Measurements from ENCODE around the gene NBEAL2.
"Not testable (repeated sequence)": the region's sequence is repeated elsewhere in the genome, so short reads cannot be mapped to it uniquely, and the experiment has no call there.

The NBEAL2 gene

GRCh38 chr3:46960835-46961234 is 18.6 kb upstream of the NBEAL2 start:
- DNase-seq (ENCODE audit: insufficient read length, low spot score) (no peak), FAIRE-seq (no peak)
- TF ChIP-seq POLR2AphosphoS5 (IDR thresholded peaks at IDR 0.05; ENCODE audit: low read depth, low read length) (no peak), TAF1 (IDR thresholded peaks at IDR 0.05; ENCODE audit: low read depth, low read length) (no peak), POU2F2 (IDR thresholded peaks at IDR 0.05; ENCODE audit: low read depth, low read length) (no peak), POLR2A (IDR thresholded peaks at IDR 0.05; ENCODE audit: low read depth, low read length) (no peak), PAX5 (IDR thresholded peaks at IDR 0.05; ENCODE audit: insufficient read depth, low read length, severe bottlenecking) (no peak)

DNA sequence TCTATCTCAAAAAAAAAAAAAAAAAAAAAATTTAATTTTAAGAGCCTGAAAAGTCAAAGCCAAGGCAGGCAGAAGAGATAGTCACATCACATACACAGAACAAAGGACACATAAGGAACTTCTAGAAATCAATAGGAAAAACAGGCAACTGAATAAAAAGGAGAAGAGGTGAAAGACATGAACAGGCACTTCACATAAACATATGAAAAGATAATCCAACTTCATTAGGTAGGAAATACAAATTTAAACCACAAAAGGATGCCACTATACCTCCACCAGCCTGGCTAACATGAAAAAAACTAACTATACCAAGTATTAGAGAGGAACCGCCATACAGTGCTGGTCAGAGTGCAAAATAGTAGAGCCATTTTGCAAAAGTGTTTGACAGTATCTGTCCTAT is 17.0 kb upstream of the NBEAL2 start:
- no peak for DNase-seq (ENCODE audit: insufficient read length, low spot score)
- TF ChIP-seq PAX5 (IDR thresholded peaks at IDR 0.05; ENCODE audit: insufficient read depth, low read length, severe bottlenecking) = no peak
- no peak for TF ChIP-seq POLR2A (IDR thresholded peaks at IDR 0.05; ENCODE audit: low read depth, low read length)
- no peak for TF ChIP-seq TAF1 (IDR thresholded peaks at IDR 0.05; ENCODE audit: low read depth, low read length)
- no peak for TF ChIP-seq POU2F2 (IDR thresholded peaks at IDR 0.05; ENCODE audit: low read depth, low read length)
- no peak for TF ChIP-seq POLR2AphosphoS5 (IDR thresholded peaks at IDR 0.05; ENCODE audit: low read depth, low read length)
- no peak for TF ChIP-seq SPI1 (IDR thresholded peaks at IDR 0.05; ENCODE audit: low read depth, low read length)
- FAIRE-seq = no peak

DNA sequence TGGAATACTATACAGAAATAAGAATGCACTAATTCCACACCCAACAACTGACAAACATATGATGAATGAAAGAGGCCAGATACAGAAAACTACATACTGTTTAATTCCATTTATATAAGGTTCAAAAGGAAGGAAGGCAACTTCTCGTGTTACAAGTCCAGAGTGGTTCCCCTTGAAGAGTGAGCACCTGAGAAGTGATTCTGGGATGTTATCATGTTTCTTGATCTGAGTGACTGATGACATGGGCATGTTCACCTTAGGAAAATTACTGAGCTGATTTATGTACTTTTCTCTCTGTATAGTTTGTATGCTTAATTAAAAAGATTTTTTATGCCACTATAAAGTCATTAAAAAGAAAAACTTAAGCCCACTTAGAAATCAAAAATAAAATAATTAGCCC is 16.5 kb upstream of the NBEAL2 start:
- DNase-seq (ENCODE audit: insufficient read length, low spot score) (no peak), FAIRE-seq (no peak)
- no peak for TF ChIP-seq POLR2AphosphoS5 (IDR thresholded peaks at IDR 0.05; ENCODE audit: low read depth, low read length)

DNA sequence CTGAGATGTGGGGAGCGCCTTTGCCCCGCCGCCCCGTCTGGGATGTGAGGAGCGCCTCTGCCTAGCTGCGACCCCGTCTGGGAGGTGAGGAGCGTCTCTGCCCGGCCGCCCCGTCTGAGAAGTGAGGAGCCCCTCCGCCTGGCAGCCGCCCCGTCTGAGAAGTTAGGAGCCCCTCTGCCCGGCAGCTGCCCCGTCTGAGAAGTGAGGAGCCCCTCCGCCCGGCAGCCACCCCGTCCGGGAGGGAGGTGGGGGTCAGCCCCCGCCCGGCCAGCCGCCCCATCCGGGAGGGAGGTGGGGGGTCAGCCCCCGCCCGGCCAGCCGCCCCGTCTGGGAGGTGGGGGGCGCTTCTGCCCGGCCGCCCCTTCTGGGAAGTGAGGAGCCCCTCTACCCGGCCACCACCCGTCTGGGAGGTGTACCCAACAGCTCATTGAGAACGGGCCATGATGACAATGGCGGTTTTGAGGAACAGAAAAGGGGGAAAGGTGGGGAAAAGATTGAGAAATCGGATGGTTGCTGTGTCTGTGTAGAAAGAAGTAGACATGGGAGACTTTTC is 15.4 kb upstream of the NBEAL2 start:
- not testable (repeated sequence) for DNase-seq (ENCODE audit: insufficient read length, low spot score); FAIRE-seq

DNA sequence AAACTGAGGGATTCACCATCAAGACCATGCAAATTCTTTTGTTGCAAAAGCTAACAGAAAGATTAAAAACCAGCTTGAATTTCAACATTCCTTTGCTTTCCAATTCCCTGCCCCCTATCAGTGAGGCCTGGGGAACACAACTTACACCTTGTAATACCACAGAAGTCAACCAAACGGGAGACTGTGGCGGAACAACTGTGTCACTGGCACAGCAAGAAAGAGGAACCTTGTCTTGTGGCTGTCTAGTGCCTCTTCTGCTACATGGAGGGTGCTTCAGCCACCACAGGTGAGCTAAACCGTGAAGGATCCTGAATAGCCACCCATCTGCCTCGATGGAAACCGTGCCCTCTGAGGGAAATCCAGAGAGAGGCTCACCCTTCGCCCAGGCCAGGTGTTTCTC is 14.3 kb upstream of the NBEAL2 start:
- peak; percentile 89 for FAIRE-seq
- DNase-seq (ENCODE audit: insufficient read length, low spot score) = no peak
- TF ChIP-seq POLR2A (IDR thresholded peaks at IDR 0.05; ENCODE audit: low read depth, low read length) = no peak
- TF ChIP-seq POLR2AphosphoS5 (IDR thresholded peaks at IDR 0.05; ENCODE audit: low read depth, low read length) = no peak

DNA sequence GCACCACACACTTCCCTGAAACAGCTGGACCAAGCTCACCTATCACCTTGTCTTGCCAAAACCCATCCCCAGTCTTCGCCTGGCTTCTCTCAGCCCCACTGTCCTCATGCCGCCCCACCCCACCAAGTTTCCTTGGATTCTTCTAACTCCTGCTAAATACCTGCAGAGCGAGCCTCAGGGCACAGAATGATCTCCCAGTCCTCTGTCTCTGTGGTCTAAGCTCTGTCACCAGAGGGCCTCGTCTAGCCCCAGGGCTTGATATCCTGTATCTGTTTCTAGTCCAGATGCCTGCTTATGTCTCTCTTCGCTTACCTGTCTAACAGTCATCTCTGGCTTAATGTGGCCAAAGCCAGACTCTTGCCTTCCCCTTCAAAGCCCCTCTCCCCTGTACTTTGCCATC is 12.7 kb upstream of the NBEAL2 start:
- TF ChIP-seq TAF1 (IDR thresholded peaks at IDR 0.05; ENCODE audit: low read depth, low read length) (no peak), POLR2AphosphoS5 (IDR thresholded peaks at IDR 0.05; ENCODE audit: low read depth, low read length) (no peak), POU2F2 (IDR thresholded peaks at IDR 0.05; ENCODE audit: low read depth, low read length) (no peak), PAX5 (IDR thresholded peaks at IDR 0.05; ENCODE audit: insufficient read depth, low read length, severe bottlenecking) (no peak)
- DNase-seq (ENCODE audit: insufficient read length, low spot score) = no peak
- FAIRE-seq = peak; percentile 33

DNA sequence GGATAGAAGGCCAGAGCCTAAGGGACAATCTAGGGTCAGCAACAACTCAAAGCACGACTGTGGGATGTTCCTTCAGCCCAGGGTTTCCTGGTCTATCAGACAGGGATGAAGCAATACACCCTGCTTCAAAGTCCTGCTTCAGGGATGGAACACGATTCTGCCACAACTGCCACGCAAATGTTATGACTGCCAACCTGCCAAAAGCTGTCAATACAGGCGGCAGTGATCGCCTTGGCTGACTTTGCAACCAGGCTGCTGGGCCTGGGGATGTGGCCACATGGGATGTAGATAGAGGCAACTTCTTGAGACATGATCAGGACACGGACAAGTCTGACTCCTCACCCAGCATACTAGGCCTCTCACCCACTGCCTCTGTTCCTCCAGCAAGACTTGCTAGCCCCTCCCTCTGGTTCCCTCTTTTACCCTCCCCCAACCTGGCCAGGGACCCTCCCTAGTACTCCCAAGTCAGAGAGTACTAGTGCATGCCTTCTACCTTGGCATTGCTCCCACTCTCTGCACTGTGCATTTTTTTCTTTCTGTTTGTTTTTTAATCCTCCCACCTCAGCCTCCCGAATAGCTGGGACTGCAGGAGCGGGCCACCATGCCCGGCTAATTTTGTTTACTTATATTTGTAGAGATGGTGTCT is 10.6 kb upstream of the NBEAL2 start:
- TF ChIP-seq POLR2A (IDR thresholded peaks at IDR 0.05; ENCODE audit: low read depth, low read length) = no peak
- TF ChIP-seq SPI1 (IDR thresholded peaks at IDR 0.05; ENCODE audit: low read depth, low read length) = no peak
- TF ChIP-seq TAF1 (IDR thresholded peaks at IDR 0.05; ENCODE audit: low read depth, low read length) = no peak
- TF ChIP-seq POU2F2 (IDR thresholded peaks at IDR 0.05; ENCODE audit: low read depth, low read length) = no peak
- no peak for TF ChIP-seq PAX5 (IDR thresholded peaks at IDR 0.05; ENCODE audit: insufficient read depth, low read length, severe bottlenecking)
- no peak for TF ChIP-seq POLR2AphosphoS5 (IDR thresholded peaks at IDR 0.05; ENCODE audit: low read depth, low read length)
- FAIRE-seq = peak; percentile 55
- no peak for DNase-seq (ENCODE audit: insufficient read length, low spot score)

DNA sequence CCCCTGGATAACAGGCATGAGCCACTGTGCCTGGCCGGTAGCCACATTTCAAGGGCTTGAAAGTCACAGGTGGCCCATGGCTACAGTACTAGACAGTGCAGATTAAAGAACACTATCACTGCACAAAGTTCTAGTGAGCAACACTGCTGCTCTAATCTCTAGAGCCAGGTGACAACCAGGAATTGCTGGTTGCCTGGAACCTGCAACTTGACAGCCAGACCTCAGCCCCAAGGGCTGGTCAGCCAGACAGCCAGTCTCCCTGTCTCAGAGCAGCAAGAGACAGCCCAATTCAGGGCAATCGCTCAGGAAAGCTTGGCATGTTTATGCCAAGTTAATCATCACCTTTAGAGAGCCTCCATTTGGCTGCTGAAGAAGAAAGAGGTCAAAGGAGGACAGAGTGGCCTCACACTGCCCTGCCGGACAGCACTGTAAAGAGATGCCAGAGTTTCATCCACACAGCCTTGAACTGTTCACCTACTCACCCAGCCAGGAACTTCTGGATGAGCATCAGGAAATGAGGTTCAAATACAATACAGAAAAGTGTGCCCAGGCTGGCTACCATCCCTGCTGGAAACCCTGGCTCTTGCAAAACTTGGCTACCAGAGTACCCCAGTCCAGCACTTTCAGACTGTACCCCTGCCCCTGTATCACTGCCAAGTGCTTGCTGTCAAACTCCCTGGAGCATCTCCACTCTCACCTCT is 8.9 kb upstream of the NBEAL2 start:
- no peak for TF ChIP-seq SPI1 (IDR thresholded peaks at IDR 0.05; ENCODE audit: low read depth, low read length)
- TF ChIP-seq POU2F2 (IDR thresholded peaks at IDR 0.05; ENCODE audit: low read depth, low read length) = no peak
- TF ChIP-seq POLR2A (IDR thresholded peaks at IDR 0.05; ENCODE audit: low read depth, low read length) = no peak
- no peak for FAIRE-seq
- no peak for DNase-seq (ENCODE audit: insufficient read length, low spot score)

DNA sequence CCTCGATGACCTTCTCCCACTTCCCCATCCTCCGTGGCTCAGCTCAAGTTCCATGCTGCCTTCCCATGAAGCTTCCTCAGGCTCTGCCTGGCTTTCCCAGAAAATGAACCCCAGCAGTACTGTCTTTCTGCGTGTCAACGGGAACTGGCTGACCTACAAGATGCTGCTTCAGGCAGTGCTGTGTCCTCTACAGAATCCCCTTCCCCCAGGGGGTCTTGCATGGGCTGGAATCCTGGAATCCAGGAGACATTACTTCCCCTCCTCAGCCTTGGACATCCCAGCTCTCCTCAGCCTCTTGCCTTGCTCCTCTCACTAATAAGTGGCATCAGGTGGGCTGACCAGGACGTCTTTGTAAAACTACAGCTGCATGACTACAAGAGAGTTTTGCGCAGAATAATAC is 8.3 kb upstream of the NBEAL2 start:
- TF ChIP-seq TAF1 (IDR thresholded peaks at IDR 0.05; ENCODE audit: low read depth, low read length) (no peak), SPI1 (IDR thresholded peaks at IDR 0.05; ENCODE audit: low read depth, low read length) (peak; percentile 9; the same call in 1 of the 2 replicates)
- no peak for FAIRE-seq
- DNase-seq (ENCODE audit: insufficient read length, low spot score) = no peak

- TF ChIP-seq POU2F2 (IDR thresholded peaks at IDR 0.05; ENCODE audit: low read depth, low read length) (no peak), PAX5 (IDR thresholded peaks at IDR 0.05; ENCODE audit: insufficient read depth, low read length, severe bottlenecking) (no peak), SPI1 (IDR thresholded peaks at IDR 0.05; ENCODE audit: low read depth, low read length) (peak; percentile 75)
- DNase-seq (ENCODE audit: insufficient read length, low spot score) = no peak
These were observed 7.7 kb upstream of the NBEAL2 start for GRCh38 chr3:46971742-46972141.

DNA sequence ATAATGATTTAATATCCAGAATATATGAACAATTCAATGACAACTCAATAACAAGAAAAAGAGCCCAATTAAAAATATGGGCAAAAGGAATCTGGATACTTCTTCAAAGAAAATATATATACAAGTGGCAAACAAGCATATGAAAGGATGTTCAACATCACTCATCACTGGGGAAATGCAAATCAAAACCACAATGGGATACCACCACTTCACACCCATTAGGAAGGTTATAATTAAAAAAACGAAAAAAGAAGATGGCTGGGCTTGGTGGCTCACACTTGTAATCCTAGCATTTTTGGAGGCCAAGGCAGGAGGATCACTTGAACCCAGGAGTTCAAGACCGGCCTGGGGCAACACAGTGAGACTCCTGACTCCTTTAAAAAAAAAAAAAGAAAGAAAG is 7.1 kb upstream of the NBEAL2 start:
- peak; percentile 61 for FAIRE-seq

More at GRCh38 chr3:46971742-46972141, 7.7 kb upstream of the NBEAL2 start:
- FAIRE-seq = peak; percentile 78

More for the DNA sequence above, 7.1 kb upstream of the NBEAL2 start:
- no peak for DNase-seq (ENCODE audit: insufficient read length, low spot score)
- no peak for TF ChIP-seq POLR2A (IDR thresholded peaks at IDR 0.05; ENCODE audit: low read depth, low read length)
- TF ChIP-seq TAF1 (IDR thresholded peaks at IDR 0.05; ENCODE audit: low read depth, low read length) = no peak
- TF ChIP-seq POU2F2 (IDR thresholded peaks at IDR 0.05; ENCODE audit: low read depth, low read length) = no peak
- TF ChIP-seq PAX5 (IDR thresholded peaks at IDR 0.05; ENCODE audit: insufficient read depth, low read length, severe bottlenecking) = no peak
- TF ChIP-seq SPI1 (IDR thresholded peaks at IDR 0.05; ENCODE audit: low read depth, low read length) = no peak
- TF ChIP-seq POLR2AphosphoS5 (IDR thresholded peaks at IDR 0.05; ENCODE audit: low read depth, low read length) = no peak
